HUES6 (cell line): Measurements from ENCODE around the gene GPR157.
"Not testable (repeated sequence)": the region's sequence is repeated elsewhere in the genome, so short reads cannot be mapped to it uniquely, and the experiment has no call there.

Experiments
- H3K27ac ChIP-seq: 2 replicates; pipeline ENCODE4 v1.7.0; 2013; ENCODE audit warnings: low read depth, mild to moderate bottlenecking, low read length, inconsistent platforms
- H3K27me3 ChIP-seq: 2 replicates; pipeline ENCODE4 v1.6.1; 2013; ENCODE audit warnings: low read length; ENCODE audit not compliant: control insufficient read depth, insufficient read depth
- H3K36me3 ChIP-seq: 2 replicates; pipeline ENCODE4 v1.6.1; 2013; ENCODE audit warnings: low read length; ENCODE audit not compliant: control insufficient read depth, insufficient read depth
- H3K4me1 ChIP-seq: 2 replicates; pipeline ENCODE4 v1.6.1; 2013; ENCODE audit warnings: low read length; ENCODE audit not compliant: control insufficient read depth, insufficient read depth
- H3K4me3 ChIP-seq: 2 replicates; pipeline ENCODE4 v1.5.1; 2013; ENCODE audit warnings: low read depth, low read length
- H3K9ac ChIP-seq: one replicate; pipeline ENCODE4 v1.6.1; 2013; ENCODE audit warnings: mild to moderate bottlenecking, low read length
- H3K9me3 ChIP-seq: 2 replicates; pipeline ENCODE4 v1.6.1; 2013; ENCODE audit warnings: low read depth, low read length; ENCODE audit not compliant: control insufficient read depth, insufficient read depth

GPR157 gene

GRCh38 chr1:9146156-9146555 is 17.3 kb upstream of the GPR157 start:
- 0 out of 2 replicates have a peak, but pooled peaks cover 4% of the 10 kb centered on the region for H3K4me1 ChIP-seq
- H3K9me3 ChIP-seq: no peaks in the 10 kb centered on the region
- H3K27me3 ChIP-seq: no peaks in the 10 kb centered on the region
- H3K9ac ChIP-seq: no peak overlapping the region
- H3K4me3 ChIP-seq: no peak overlapping the region
- no peak overlapping the region for H3K27ac ChIP-seq
- peaks cover 19% of the 10 kb centered on the region for H3K36me3 ChIP-seq

DNA sequence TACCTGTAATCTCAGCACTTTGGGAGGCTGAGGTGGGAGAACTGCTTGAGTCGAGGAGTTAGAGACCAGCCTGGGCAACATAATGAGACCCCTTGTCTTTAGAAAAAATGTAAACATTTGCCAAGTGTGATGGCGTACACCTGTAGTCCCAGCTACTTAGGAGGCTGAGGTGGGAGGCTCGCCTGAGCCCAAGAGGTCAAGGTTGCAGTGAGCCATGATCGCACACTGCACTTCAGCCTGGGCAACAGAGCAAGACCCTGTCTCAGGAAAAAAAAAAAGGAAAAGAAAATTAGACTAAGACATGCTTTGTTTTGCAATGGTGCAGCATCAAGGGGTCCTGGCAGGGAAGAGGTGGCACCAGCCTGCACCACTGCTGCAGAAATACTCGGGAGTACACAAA is 16.8 kb upstream of the GPR157 start:
- Histone ChIP-seq H3K27ac (no peak overlapping the region), H3K36me3 (peaks cover 15% of the 10 kb centered on the region), H3K4me3 (no peak overlapping the region), H3K9me3 (no peaks in the 10 kb centered on the region), H3K27me3 (no peaks in the 10 kb centered on the region), H3K4me1 (0 out of 2 replicates have a peak, but pooled peaks cover 4% of the 10 kb centered on the region), H3K9ac (no peak overlapping the region)

DNA sequence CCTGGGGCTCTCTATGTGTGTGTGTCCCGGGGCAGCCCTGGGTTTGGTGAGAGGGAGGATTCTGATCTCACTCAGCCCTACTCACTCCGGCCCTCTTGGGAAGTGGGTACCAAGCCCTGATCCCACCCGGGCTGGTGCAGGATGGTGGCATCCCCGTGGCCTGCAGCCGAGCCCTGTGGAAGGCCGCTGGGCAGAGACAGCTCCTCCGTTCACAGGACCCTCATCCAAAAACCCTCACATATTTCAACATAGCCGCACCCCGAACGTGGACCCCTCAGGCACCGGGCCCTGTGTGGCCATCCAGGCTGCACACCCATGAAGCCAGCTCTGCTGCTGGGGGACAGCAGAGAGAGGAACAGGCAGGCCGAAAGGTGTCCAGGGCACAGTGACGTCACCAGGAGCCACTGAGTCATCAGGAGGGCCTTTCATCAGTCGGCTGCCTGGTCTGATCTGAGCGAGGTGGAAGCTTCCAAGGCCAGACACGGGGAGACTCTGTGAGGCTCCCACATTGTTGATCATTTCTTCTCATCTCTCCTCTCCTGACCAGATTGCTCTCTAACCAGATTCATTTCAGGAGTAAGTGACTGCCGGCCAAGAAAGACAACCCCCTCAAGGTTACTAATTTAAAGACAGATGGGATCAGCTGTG is 16.2 kb upstream of the GPR157 start:
- Histone ChIP-seq H3K27me3 (no peaks in the 10 kb centered on the region), H3K9ac (no peak overlapping the region), H3K4me1 (0 out of 2 replicates have a peak, but pooled peaks cover 4% of the 10 kb centered on the region), H3K4me3 (no peak overlapping the region), H3K9me3 (no peaks in the 10 kb centered on the region), H3K27ac (no peak overlapping the region), H3K36me3 (peaks cover 9% of the 10 kb centered on the region)

DNA sequence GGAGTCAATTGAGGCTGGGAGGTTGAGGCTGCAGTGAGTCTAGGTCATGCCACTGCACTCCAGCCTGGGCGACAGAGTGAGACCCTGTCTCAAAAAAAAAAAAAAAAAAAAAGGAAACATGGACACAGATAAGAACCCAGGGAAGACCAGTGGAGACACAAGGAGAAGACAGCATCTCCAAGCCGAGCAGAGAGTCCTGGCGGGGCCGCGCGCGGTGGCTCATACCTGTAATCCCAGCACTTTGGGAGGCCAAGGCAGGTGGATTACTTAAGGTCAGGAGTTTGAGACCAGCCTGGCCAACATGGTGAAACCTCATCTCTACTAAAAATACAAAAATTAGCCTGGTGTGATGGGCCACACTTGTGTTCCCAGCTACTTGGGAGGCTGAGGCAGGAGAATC is 15.6 kb upstream of the GPR157 start:
- not testable (repeated sequence) for H3K9ac ChIP-seq, H3K36me3 ChIP-seq, H3K9me3 ChIP-seq, H3K27me3 ChIP-seq, H3K4me3 ChIP-seq, H3K27ac ChIP-seq, H3K4me1 ChIP-seq

DNA sequence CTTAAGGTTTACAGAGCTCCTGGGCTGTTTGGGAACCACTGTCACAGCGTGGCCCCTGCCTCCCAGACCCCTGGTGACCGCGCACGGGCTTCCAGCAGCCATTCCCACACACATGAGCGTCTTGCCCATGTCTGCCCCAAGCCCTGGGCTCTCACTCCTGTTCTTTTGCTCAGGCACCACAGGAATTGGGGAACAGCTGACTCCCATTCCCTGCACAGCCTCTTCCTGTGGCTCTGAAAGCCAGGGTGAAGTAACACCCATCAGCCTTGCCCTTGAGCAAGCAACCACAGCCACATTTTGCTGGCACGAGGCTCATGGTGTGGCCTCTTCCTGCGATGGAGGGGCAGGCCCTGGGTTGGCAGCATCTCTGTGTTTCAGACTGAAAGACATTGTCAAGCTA is 14.3 kb upstream of the GPR157 start:
- Histone ChIP-seq H3K27ac (no peak overlapping the region), H3K27me3 (no peaks in the 10 kb centered on the region), H3K9me3 (no peaks in the 10 kb centered on the region), H3K4me3 (no peak overlapping the region), H3K4me1 (0 out of 2 replicates have a peak, but pooled peaks cover 4% of the 10 kb centered on the region), H3K9ac (no peak overlapping the region), H3K36me3 (no peaks in the 10 kb centered on the region)

GRCh38 chr1:9139930-9140329 is 11.0 kb upstream of the GPR157 start:
- Histone ChIP-seq H3K9me3 (no peaks in the 10 kb centered on the region), H3K27me3 (no peaks in the 10 kb centered on the region), H3K4me1 (no peaks in the 10 kb centered on the region), H3K27ac (no peak overlapping the region), H3K36me3 (no peaks in the 10 kb centered on the region), H3K9ac (no peak overlapping the region), H3K4me3 (no peak overlapping the region)

DNA sequence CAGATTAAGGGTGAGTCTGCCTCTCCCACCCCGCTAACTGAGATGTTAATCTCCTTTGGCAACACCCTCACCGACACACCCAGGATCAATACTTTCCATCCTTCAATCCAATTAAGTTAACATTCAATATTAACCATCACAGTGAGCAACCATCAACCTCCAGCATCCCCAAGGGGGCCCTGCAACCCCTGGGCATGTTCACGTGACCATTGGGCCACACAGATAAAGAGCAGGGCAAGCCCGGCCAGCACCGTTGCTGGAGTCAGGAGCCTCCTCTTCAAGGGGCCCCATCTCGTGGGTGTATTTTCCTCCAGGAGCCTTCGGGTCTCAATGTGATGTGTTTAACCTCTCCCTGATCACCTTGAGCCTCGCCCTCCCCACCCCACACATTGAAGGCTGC is 8.0 kb upstream of the GPR157 start:
- Histone ChIP-seq H3K9me3 (no peaks in the 10 kb centered on the region), H3K36me3 (no peaks in the 10 kb centered on the region), H3K9ac (no peak overlapping the region), H3K4me1 (no peaks in the 10 kb centered on the region), H3K4me3 (no peak overlapping the region), H3K27ac (no peak overlapping the region), H3K27me3 (no peaks in the 10 kb centered on the region)

DNA sequence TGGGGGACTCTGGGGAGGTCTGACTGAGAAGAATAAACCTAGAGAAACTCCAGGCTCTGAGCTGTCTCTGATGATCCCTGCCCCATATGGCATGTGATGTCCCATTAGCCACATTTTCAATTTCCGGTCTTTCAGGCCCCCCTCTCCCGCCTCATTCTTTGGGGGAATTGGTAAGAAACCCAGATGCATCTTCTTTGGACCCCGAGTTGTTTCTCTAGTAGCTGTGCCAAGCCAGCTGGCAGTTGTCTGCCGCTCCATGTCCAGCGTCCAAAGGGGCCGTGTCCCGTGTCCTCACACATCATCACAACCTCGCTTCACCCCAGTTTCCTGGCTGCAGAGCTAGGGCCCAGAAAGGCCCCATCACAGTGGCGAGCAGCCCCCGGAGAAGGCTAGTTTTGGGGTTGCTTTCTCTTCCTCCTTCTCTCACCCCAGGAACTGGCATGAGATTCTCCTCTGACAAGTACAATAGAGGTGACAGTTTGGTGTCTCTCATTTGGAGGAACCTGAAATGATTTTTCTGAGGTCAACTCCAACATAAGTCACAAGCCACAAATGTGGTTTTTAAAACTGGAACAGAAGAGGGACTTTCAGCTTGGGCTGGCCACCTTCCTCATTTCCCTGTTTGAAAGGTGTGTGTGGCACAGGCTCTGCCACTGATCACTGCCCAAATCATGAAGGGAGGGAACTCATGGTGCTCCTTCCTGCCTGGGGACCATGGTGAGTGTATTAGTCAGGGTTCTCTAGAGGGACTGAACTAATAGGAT is 6.4 kb upstream of the GPR157 start:
- Histone ChIP-seq H3K9me3 (no peaks in the 10 kb centered on the region), H3K4me1 (no peaks in the 10 kb centered on the region), H3K27me3 (no peaks in the 10 kb centered on the region), H3K36me3 (no peaks in the 10 kb centered on the region), H3K4me3 (no peak overlapping the region), H3K27ac (no peak overlapping the region), H3K9ac (no peak overlapping the region)

DNA sequence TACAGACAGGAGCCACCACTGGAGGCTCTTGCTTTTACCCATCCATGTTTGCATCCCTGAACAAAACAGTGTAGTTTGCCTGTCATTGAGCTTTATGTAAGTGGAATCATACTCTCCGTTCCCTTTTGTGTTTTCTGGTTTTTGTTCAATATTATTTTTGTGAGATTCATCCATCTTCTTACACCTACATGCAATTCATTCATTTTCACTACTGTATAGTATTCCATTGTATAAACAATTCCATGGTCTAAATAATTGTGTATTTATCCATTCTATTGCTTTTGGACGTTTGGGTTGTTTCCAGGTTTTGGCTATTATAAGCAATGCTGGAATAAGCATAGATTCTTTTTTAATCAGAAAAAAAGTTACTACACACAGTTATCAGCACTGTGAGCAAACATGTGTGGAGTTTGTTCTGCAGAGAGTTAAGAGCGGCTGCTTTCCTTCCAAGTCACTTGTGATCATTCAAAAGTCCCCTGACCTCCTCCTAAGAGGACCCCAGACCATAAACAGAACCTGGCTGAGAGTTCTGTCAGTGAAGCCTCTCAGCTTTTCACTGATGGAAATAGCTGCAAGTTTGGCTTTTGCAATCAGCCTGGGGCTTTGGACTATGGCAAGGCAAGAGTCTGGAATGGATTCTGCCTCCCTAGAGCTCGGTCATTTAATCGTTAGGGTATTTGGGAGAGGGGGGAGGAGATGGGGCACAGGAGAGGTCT is 5.1 kb upstream of the GPR157 start:
- Histone ChIP-seq H3K27me3 (no peaks in the 10 kb centered on the region), H3K4me1 (peaks cover 3% of the 10 kb centered on the region), H3K9me3 (no peaks in the 10 kb centered on the region), H3K9ac (no peak overlapping the region), H3K27ac (no peak overlapping the region), H3K4me3 (no peak overlapping the region), H3K36me3 (no peaks in the 10 kb centered on the region)

DNA sequence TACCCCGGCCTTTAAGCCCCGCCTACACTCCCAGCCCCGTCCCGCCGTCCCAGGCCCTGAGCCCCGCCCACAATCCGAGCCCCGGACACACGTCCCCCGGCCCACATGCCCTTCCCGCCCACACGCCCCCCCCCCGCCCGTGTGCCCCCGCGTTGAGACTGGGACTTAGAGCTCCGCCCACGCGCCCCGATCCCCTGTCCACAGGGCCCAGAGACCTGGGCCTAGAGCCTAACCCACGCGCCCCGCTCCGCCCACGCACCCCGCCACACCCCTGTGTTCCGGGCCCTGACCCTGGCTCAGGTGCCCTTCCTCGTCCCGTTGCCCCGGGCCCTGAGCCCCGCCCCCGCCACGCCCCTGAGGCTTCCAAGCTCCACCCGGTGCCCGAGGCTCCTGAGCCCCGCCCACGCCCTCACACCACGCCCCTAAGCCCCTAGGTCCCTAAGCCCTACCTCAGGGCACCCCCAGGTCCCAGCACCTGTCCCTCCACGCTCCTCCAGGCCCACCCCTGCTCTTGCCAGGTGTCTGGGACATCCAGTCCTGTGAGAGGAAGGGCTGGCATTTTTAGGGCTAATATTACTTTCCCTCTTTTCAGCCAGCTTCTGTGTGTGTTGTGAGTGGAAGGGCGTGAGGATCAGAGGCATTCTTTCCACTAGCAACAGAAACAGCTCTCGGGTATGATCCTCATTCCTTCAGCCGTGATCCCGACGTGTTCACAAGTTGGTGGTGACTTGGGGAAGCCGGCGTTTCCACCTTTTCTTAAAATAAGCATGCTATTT is 552 bp upstream of the GPR157 start:
- H3K36me3 ChIP-seq: no peaks in the 10 kb centered on the region
- peak overlapping the region; percentile 64 for H3K4me3 ChIP-seq
- H3K9ac ChIP-seq: no peak overlapping the region
- peaks cover 11% of the 10 kb centered on the region for H3K4me1 ChIP-seq
- H3K9me3 ChIP-seq: no peaks in the 10 kb centered on the region
- H3K27me3 ChIP-seq: peaks cover 14% of the 10 kb centered on the region
- H3K27ac ChIP-seq: no peak overlapping the region
